Heart left ventricle (tissue), 13 donors: ENCODE measurements around the gene FIBP.

ENCODE experiments used
- CTCF ChIP-seq, 12 donors: fragments of 200-600 bp; sonication (generic) in 4 of 12; IDR thresholded peaks; one replicate each; pipeline versions ENCODE4 v1.5.0 to v1.8.0; 2018 to 2022; ENCODE audit warnings: antibody characterized with exemption in 12 of 12, mild to moderate bottlenecking in 5 of 12
- POLR2A ChIP-seq, 2 donors: fragments of 450-650 bp; IDR thresholded peaks; one replicate each; pipeline ENCODE4 v1.6.1; 2017; ENCODE audit warnings: antibody characterized with exemption in 2 of 2, mild to moderate bottlenecking in 2 of 2, moderate library complexity in 2 of 2
- donor health status: ischemic (EF 13 %, LVEDD 7.1; RV severe dilation, severe dysfunction).
- donor health status: DM: no; HTN: yes; CAD: no.
- donor health status: DM: no; HTN: no; CAD: no.
- donor health status: ischemic (EF 25% LVEDD 6.9; RV normal size, moderate dysfunction).
- donor health status: ischemic (EF 25% LVEDD 5.7; RV mildly dilated, moderate dysfunction).
- donor health status: ischemic (EF 35%, LVEDD 5.7; RV mildly dilated, moderate dysfunction).
- donor health status: nonischemic (EF 11% LVEDD 7.7; RV severe dilation, severe dysfunction).
- donor health status: DM: yes; HTN: yes; CAD: no.
- donor health status: PGD.
- donor health status: ischemic (EF 29% LVEDD 5.4; RV normal size, mild dysfunction).
- donor health status: nonischemic (EF 23%, LVEDD 6.1; RV moderate dilation, normal function).

GRCh38 chr11:65870307-65870658, 18.0 kb downstream of the FIBP start:
- TF ChIP-seq CTCF (IDR thresholded peaks at IDR 0.05): no peak
- TF ChIP-seq POLR2A (IDR thresholded peaks at IDR 0.05): no peak
